Chondrocyte (in vitro differentiated cells): ENCODE measurements around the gene CD6. TPM values are rescaled to one million over a fixed set of nuclear protein-coding genes. Genes with fewer than 3 reads are reported as not detected.
A peak's percentile ranks its signal among the peaks of the same experiment; 100 is the strongest.

Source experiments
- DNase-seq: peaks from one replicate; pipeline ENCODE4 v3.0.0; 2021; ENCODE audit warnings: mixed read lengths, low spot score
- H3K27ac Mint-ChIP-seq: one replicate; pipeline ENCODE4 v1.8.0; 2021; ENCODE audit warnings: mild to moderate bottlenecking, moderate library complexity, mixed read lengths; ENCODE audit not compliant: unreplicated experiment
- H3K27me3 Mint-ChIP-seq: 2 replicates; pipeline ENCODE4 v1.8.0; 2021; ENCODE audit warnings: low read depth, mixed read lengths
- H3K36me3 Mint-ChIP-seq: 2 replicates; pipeline ENCODE4 v1.8.0; 2021; ENCODE audit warnings: low read depth, mixed read lengths
- H3K4me1 Mint-ChIP-seq: 2 replicates; pipeline ENCODE4 v1.8.0; 2021; ENCODE audit warnings: low read depth, mild to moderate bottlenecking, mixed read lengths
- H3K4me3 Mint-ChIP-seq: one replicate; pipeline ENCODE4 v1.8.0; 2021; ENCODE audit warnings: mild to moderate bottlenecking, moderate library complexity, mixed read lengths; ENCODE audit not compliant: unreplicated experiment
- H3K9me3 Mint-ChIP-seq: 2 replicates; pipeline ENCODE4 v1.8.0; 2021; ENCODE audit warnings: low read depth, mixed read lengths
- CTCF ChIP-seq: fragments of 200-600 bp; sonication (generic); IDR thresholded peaks from 2 replicates; pipeline ENCODE4 v1.5.0; 2021; ENCODE audit warnings: antibody characterized with exemption, mild to moderate bottlenecking, moderate library complexity
- total RNA-seq: library from RNA; stranded (reverse); gene quantifications from 3 replicates; pipeline ENCODE4 v1.2.1, GENCODE V29; 2021

Gene CD6
- total RNA-seq, 1 donor from 2014 or later, result not detected

- no peak for DNase-seq
- TF ChIP-seq CTCF, result no peak
- peaks cover 11% of the 10 kb centered on the region for H3K4me1 Mint-ChIP-seq
- H3K4me3 Mint-ChIP-seq, result no peak overlapping the region
- H3K27ac Mint-ChIP-seq, result no peak overlapping the region
- H3K27me3 Mint-ChIP-seq, result peaks cover 4% of the 10 kb centered on the region
- H3K36me3 Mint-ChIP-seq, result no peaks in the 10 kb centered on the region
- H3K9me3 Mint-ChIP-seq, result no peaks in the 10 kb centered on the region
Measured at GRCh38 chr11:61042961-61043540, 71.6 kb downstream of the CD6 start.

GRCh38 chr11:61045271-61045670 lies 73.8 kb downstream of the CD6 start:
- Mint-ChIP-seq H3K4me1 (peaks cover 10% of the 10 kb centered on the region), H3K36me3 (no peaks in the 10 kb centered on the region), H3K9me3 (no peaks in the 10 kb centered on the region), H3K4me3 (no peak overlapping the region), H3K27ac (no peak overlapping the region), H3K27me3 (peaks cover 17% of the 10 kb centered on the region)
- TF ChIP-seq CTCF, result no peak
- DNase-seq, result no peak

- no peaks in the 10 kb centered on the region for H3K36me3 Mint-ChIP-seq
- H3K27me3 Mint-ChIP-seq, result peaks cover 17% of the 10 kb centered on the region
- TF ChIP-seq CTCF, result no peak
- H3K27ac Mint-ChIP-seq, result no peak overlapping the region
- peaks cover 8% of the 10 kb centered on the region for H3K4me1 Mint-ChIP-seq
- no peak for DNase-seq
- H3K4me3 Mint-ChIP-seq, result no peak overlapping the region
- H3K9me3 Mint-ChIP-seq, result no peaks in the 10 kb centered on the region
Measured at GRCh38 chr11:61046833-61047232, 75.4 kb downstream of the CD6 start.

GRCh38 chr11:61048368-61049062 lies 77.0 kb downstream of the CD6 start:
- Mint-ChIP-seq H3K4me3 (no peak overlapping the region), H3K4me1 (no peaks in the 10 kb centered on the region), H3K36me3 (no peaks in the 10 kb centered on the region), H3K27me3 (peaks cover 19% of the 10 kb centered on the region), H3K9me3 (no peaks in the 10 kb centered on the region), H3K27ac (no peak overlapping the region)
- peak; percentile 26 for DNase-seq
- no peak for TF ChIP-seq CTCF

GRCh38 chr11:61049063-61049377 lies 77.5 kb downstream of the CD6 start:
- H3K4me1 Mint-ChIP-seq, result no peaks in the 10 kb centered on the region
- no peak overlapping the region for H3K27ac Mint-ChIP-seq
- no peak for TF ChIP-seq CTCF
- no peaks in the 10 kb centered on the region for H3K36me3 Mint-ChIP-seq
- H3K4me3 Mint-ChIP-seq, result no peak overlapping the region
- H3K27me3 Mint-ChIP-seq, result peaks cover 24% of the 10 kb centered on the region
- no peaks in the 10 kb centered on the region for H3K9me3 Mint-ChIP-seq
- DNase-seq, result no peak
